GM19452 (cell line): ENCODE data around the gene TINCR.

Experiments
- ATAC-seq: cut with Tn5 transposase; IDR thresholded peaks from one replicate; pipeline ENCODE4 v1.9.1; 2021; ENCODE audit not compliant: unreplicated experiment

TINCR gene

GRCh38 chr19:5520501-5520900 is 47.3 kb downstream of the TINCR start:
- no peak for ATAC-seq

- ATAC-seq, result no peak
Measured at GRCh38 chr19:5519076-5519475, 48.7 kb downstream of the TINCR start.

- no peak for ATAC-seq
Measured at GRCh38 chr19:5515737-5516136, 52.0 kb downstream of the TINCR start.

GRCh38 chr19:5514001-5514400 is 53.8 kb downstream of the TINCR start:
- no peak for ATAC-seq

GRCh38 chr19:5512715-5513114 is 55.0 kb downstream of the TINCR start:
- no peak for ATAC-seq
